CMK (cell line): ENCODE data around the gene IGSF21.

ENCODE experiments used
- DNase-seq: peaks from one replicate; pipeline ENCODE4 v3.0.0-alpha.2; 2010; ENCODE audit warnings: low read depth

The IGSF21 gene

DNA sequence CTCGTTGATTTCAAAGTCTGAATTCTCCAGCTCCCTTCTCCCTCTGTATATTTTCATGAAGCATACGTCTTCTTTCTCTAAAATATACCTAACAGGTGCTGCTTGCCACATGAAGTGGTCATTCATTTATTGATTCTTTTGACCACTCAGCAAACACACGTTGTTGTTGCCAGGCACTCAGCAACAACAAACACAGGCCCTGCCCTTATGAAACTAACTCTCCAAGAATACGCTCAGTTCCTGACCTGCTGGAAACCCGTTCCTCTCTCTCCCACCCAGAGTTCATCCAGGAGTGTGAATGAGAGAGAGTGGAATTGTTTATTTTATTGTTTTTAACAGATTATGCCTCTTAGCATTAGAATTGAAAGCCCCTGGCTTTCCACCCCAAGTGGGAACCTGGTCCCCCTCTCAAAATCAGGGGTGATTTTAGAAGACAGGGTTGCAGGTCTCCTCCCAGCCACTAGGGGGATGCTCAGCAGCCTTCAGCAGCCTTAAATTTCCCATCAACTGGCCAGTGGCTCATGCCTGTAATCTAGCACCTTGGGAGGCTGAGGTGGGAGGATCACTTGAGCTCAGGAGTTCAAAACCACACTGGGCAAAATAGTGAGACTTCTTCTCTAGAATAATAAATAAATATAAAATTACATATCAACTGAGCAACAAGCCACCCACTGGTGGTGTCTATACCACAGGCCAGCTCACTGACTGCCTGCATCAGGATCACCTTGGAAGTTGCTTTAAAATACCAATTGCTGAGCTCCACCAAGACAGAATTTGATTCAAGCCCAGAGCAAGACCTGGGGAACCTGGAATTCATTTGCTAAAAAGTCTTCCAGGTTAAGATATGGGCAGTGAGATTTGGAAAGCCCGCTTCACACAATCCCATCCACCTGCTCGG, 192.1 kb downstream of the IGSF21 start:
- no peak for DNase-seq

DNA sequence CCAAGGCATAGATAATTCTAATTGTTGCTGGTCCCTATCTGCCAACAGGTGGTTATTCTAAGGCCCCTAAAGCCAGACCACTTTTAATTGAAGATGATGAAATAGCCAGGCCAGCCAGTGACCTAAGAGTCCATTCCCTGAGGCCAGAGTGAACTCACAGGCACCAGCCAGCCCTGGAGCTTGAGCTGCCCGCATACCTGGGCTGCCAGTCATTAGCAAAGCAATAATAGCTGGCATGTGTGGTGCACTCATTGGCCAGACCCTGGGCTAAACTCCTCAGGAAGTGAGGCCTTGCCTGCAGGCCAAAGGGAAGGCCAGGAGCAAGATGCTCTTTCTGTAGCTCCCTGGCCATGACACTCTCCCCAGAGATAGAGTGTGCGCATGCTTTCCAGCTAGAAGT, 192.8 kb downstream of the IGSF21 start:
- DNase-seq, result no peak

DNA sequence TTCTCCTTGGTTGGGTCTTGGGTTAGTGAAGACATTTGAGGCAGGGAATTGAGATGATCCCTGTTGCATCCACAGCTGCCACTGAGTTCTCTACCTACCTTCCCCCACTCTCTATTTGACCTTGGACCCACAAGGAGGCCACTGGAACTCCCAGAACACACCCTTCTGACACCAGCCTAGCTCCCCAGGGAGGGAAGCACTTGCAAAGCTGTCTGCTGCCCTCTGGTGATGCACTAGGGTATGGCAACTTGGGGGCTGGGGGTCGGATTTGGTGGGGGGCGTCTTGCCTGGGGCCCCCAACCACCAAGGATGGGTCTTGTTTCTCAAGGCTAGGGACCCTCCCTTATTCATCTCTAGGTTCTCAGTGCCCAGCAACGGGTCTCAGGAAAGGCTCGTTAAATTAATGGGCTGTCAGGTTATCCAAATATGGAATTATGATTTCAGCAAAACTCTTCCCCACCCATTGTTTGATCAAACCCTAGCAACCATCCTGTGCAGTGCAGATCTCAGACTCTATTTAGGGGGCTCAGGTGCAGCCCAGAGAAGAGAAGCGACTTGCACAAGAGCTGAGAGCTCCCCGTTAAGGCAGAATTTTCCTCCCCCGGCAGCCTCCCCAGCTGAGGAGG, 195.3 kb downstream of the IGSF21 start:
- no peak for DNase-seq

- DNase-seq, result no peak
These were observed 196.7 kb downstream of the IGSF21 start for GRCh38 chr1:18304151-18304869.

DNA sequence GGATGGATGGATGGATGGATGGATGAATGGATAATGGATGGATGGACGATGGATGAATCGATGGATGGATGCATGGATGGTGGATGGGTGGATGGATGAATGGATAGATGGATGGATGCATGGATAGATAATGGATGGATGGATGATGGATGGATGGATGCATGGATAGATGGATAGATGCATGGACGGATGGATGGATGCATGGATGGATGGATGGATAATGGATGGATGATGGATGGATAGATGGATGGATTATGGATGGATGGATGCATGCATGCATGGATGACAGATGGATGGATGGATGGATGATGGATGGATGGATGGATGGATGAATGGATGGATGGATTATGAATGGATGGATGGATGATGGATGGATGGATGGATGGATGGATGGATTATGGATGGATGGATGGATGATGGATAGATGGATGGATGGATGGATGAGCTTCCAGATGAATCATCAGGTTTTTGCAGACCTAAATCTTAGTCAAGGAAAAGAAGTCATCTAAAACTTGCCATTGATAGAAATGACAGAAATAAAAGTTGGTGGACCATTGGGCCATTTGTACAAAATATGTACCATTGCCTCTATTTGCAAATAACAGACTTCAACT, 197.7 kb downstream of the IGSF21 start:
- no peak for DNase-seq

DNA sequence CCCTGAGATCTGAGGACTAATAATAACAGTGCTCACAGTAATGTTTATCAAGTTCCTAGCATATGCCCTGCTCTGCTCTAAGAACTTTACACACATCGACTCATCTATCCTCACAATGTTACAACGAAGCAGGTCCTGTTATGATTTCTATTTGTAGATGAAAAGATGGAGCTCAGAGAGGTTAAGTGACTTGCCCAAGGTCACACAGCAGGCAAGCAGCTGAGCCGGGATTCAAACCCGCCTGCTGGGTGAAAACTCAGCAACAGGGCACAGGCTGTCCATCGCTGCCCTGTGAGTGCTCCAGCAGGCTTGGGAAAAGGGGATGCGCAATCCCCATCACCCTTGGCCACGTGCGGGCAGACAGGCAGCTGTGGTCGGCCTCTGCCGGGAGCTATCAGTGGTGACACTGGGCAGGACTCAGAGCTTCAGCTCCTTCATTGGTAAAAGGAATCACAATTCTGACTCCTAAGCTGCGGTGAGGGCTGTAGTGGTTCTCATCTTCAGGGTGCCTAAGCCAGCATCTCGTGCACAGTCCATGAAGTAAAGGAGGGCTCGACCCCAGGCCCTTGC, 199.8 kb downstream of the IGSF21 start:
- no peak for DNase-seq

DNA sequence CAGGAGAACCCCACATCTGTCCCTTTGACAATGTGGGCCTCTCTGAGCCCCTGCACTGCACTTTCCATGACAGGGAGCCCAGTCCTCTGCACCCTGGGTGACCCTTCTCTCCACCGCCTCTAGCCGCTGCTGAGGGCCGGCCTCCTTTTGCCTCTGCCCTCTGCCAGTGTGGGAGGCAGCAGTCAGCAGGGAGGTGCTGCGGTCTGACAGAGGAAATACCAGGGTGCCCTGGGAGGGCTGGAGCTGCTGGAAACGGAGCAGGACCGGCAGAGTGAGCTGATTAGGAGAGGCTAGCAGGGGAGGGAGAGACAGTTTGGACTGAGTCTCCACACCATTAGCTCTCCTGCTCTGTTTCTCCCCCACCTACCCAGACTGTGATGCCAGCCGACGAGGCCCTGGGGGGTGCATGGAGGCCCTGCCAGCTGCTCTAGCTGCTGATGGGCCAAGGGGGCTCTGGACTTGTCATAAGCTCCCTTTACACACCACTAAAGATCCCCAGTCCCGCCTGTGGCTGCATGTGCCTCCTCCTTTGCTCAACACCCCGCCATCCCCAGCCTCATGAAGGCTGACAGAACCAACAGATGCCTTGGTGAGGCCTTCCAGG, 202.1 kb downstream of the IGSF21 start:
- no peak for DNase-seq

GRCh38 chr1:18312961-18313360, 205.4 kb downstream of the IGSF21 start:
- no peak for DNase-seq

DNA sequence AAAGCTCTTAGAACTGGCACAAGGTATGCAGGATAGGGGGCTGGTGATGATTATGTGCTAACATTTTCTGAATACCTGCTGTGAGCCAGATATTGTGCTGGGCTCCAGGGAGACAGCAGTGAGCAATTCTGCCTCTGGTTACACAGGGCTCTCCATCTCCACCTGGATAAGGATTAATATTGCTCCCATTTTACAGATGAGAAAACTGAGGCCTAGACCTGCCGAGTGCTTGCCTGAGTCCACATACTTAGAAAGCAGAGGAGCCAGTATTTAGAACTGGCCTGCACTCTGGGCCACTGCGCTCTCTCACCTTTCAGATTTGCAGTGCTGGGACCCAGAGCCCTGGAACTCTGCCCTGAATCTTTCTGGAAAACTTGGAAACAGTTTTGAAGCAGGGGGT, 205.9 kb downstream of the IGSF21 start:
- no peak for DNase-seq

GRCh38 chr1:18314399-18314798, 206.8 kb downstream of the IGSF21 start:
- no peak for DNase-seq

- DNase-seq, result no peak
These were observed 207.9 kb downstream of the IGSF21 start for GRCh38 chr1:18315449-18315848.

- DNase-seq, result no peak
These were observed 209.2 kb downstream of the IGSF21 start for GRCh38 chr1:18316764-18317163.

DNA sequence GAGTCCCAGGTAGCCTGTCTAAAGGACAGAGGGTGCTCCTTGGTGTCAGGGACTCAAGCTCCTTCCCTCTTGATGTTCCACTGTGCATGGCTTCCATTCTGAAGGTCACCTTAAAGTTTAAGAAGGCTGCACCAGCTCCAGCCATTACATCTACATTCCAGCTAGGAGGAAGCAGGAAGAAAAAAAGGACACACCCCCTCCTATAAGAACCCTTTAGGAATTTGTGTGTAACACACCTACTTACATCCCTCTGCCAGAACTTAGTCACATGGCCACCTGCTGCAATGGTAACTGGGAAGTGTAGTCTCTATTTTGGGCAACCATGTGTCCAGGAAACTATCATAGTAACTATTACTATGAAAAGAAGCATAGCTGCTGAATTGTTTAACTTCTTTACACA, 211.5 kb downstream of the IGSF21 start:
- no peak for DNase-seq

- DNase-seq, result no peak
These were observed 212.5 kb downstream of the IGSF21 start for GRCh38 chr1:18320051-18320450.

DNA sequence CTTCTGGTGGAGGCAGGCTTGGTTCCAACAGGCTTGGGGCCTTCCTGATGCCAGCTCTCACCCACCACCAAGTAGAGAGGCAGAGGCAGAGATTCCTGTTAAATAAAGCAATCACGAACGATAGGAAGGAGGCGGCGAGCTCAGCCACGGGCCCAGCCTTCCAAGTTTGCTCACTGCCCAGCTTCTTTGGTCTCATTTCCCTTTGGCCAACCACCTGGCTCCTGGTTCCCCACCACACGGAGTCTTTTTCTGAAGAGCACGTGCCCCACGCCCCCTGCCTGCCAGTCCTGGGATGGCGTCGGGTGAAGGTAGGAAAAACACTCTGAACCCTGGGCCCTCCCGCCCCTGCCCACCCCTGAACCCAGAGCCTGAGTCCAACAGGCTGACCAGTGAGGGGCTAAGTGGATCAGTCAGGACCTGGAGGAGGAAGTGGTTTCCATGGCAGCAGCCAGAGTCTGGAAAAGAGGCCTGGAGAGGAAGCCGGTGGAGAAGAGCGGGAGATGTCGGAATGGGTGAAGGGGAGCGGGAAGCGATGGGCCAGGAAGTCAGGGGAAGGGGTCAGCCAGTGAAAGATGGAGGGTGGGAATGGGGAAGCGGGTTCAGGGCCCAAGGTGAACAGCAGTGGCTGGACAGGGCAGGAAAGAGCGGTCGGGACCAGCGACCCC, 214.9 kb downstream of the IGSF21 start:
- DNase-seq, result no peak

DNA sequence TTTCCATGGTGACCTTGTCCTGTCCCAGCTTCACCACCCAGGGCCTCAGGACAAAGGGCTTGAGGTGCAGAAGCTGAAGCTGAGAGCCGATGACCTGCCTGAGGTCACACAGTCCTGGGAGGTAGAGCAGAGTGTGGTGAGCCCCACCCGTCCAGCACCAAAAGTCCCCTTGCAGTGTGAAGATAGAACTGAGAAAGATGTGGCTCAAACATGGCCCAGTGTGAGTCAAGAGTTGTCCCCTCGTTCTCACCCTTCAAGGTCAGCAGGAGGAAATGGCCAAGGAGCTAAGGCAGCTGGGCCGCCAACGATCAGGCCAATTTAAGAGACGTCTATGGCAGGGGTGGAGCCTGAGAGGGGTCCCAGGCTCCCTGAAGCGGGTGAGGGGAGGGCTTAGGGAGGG, 215.7 kb downstream of the IGSF21 start:
- DNase-seq, result no peak

GRCh38 chr1:18324246-18324645, 216.6 kb downstream of the IGSF21 start:
- no peak for DNase-seq

- no peak for DNase-seq
These were observed 217.5 kb downstream of the IGSF21 start for GRCh38 chr1:18325136-18325535.

DNA sequence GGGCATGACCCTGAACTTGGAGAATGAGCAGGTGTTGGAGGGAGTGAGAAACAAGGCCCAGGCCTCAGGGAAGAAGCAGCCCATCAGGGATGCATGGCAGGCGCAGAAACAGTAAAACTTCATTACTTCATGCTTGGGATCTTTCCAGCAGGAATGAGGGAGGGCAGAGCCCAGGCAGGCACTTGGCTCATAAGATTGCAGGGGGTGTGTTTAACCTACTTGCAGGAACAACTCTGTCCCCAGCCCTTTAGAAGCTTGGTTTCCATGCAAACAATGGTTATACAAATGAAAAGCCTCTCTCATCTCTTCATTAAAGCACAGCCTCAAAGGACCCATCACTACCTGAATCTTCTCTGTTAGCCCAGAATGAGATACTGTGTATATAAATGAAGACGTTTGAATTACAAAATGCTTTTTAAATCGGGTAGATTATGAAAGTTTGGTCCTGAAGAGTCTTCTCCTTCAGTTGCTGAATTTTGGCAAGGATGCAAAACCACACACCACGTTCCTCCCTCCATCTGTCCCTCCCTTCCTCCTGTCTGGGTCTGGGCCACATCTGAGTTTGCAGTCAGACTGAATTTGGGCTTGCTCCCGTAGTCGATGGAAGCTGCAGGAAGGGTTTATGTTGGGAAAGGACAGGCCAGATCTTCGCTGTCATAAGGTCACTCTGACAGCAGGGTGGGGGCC, 218.8 kb downstream of the IGSF21 start:
- DNase-seq, result no peak

DNA sequence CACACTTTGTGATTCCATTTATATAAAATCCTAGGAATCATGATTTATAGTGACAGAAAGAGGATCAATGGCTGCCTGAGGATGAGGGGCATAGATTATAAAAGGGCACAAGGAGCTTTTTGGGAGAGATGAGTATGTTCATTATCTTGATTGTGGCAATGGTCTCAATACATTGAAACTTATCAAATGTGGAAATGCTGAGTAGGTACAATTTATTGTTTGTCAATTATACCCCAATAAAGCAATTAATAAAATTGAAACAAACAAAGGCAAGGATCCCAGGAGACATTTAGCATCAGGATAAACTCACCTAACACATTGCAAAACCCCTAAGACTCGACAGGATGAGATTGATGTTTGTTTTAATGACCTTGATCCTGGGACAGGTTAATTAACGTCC, 220.1 kb downstream of the IGSF21 start:
- DNase-seq, result no peak

DNA sequence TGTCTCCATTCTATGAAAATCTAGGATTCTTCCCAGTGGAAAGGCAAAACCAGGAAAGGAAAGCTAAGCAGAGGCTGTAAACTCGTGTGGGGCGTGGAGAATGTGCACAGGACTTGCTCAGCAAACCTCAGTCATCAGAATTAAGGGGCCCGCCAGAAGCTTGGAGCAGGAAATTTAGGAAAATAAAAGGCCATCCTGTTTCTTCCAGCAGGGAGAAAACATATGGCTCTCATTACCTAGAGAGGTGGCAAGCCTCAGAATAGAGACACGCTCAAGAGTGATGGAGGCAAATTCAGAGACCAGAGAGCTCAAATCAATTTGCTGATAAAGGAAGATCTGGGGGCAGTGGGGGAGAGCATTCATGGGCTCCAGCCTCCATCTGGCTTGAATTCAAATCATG, 221.2 kb downstream of the IGSF21 start:
- no peak for DNase-seq
